Measurements from ENCODE around the gene AP5Z1.

- TF ChIP-seq, protein P1, sequence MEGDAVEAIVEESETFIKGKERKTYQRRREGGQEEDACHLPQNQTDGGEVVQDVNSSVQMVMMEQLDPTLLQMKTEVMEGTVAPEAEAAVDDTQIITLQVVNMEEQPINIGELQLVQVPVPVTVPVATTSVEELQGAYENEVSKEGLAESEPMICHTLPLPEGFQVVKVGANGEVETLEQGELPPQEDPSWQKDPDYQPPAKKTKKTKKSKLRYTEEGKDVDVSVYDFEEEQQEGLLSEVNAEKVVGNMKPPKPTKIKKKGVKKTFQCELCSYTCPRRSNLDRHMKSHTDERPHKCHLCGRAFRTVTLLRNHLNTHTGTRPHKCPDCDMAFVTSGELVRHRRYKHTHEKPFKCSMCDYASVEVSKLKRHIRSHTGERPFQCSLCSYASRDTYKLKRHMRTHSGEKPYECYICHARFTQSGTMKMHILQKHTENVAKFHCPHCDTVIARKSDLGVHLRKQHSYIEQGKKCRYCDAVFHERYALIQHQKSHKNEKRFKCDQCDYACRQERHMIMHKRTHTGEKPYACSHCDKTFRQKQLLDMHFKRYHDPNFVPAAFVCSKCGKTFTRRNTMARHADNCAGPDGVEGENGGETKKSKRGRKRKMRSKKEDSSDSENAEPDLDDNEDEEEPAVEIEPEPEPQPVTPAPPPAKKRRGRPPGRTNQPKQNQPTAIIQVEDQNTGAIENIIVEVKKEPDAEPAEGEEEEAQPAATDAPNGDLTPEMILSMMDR (IDR thresholded peaks at IDR 0.05; ENCODE audit: insufficient read depth, low read length) = no peak
- no peak for TF ChIP-seq GABPA (IDR thresholded peaks at IDR 0.05; ENCODE audit: low read depth)
- TF ChIP-seq POLR2AphosphoS5 (IDR thresholded peaks at IDR 0.05; ENCODE audit: low read depth) = no peak
- TF ChIP-seq, protein P2, sequence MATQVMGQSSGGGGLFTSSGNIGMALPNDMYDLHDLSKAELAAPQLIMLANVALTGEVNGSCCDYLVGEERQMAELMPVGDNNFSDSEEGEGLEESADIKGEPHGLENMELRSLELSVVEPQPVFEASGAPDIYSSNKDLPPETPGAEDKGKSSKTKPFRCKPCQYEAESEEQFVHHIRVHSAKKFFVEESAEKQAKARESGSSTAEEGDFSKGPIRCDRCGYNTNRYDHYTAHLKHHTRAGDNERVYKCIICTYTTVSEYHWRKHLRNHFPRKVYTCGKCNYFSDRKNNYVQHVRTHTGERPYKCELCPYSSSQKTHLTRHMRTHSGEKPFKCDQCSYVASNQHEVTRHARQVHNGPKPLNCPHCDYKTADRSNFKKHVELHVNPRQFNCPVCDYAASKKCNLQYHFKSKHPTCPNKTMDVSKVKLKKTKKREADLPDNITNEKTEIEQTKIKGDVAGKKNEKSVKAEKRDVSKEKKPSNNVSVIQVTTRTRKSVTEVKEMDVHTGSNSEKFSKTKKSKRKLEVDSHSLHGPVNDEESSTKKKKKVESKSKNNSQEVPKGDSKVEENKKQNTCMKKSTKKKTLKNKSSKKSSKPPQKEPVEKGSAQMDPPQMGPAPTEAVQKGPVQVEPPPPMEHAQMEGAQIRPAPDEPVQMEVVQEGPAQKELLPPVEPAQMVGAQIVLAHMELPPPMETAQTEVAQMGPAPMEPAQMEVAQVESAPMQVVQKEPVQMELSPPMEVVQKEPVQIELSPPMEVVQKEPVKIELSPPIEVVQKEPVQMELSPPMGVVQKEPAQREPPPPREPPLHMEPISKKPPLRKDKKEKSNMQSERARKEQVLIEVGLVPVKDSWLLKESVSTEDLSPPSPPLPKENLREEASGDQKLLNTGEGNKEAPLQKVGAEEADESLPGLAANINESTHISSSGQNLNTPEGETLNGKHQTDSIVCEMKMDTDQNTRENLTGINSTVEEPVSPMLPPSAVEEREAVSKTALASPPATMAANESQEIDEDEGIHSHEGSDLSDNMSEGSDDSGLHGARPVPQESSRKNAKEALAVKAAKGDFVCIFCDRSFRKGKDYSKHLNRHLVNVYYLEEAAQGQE (IDR thresholded peaks at IDR 0.05; ENCODE audit: insufficient replicate concordance, low read depth) = no peak
These were observed 30.0 kb upstream of the AP5Z1 start for GRCh38 chr7:4745265-4745919.
